Astrocyte (in vitro differentiated cells and primary cell): Measurements from ENCODE around the gene SLC35B2. TPM values are rescaled to one million over a fixed set of nuclear protein-coding genes. Genes with fewer than 3 reads are reported as not detected.

Experiments used
- DNase-seq: peaks from one replicate; pipeline ENCODE4 v3.0.0-alpha.2; 2010; ENCODE audit warnings: low read depth
- FAIRE-seq: peaks from 2 replicates; lab custom pipeline; 2011; peaks lifted over from hg19 to GRCh38; lab: Jason Lieb, UNC
- H2AFZ ChIP-seq: 2 replicates; pipeline ENCODE4 v1.6.0; 2012; ENCODE audit warnings: low read depth, low read length, inconsistent platforms
- H3K27ac ChIP-seq: 2 replicates; pipeline ENCODE4 v1.5.1; 2011; ENCODE audit warnings: low read depth, low read length, inconsistent platforms
- H3K27me3 ChIP-seq: 2 replicates; pipeline ENCODE4 v1.6.0; 2011; ENCODE audit warnings: low read length, inconsistent platforms; ENCODE audit not compliant: insufficient read depth
- H3K36me3 ChIP-seq: 2 replicates; pipeline ENCODE4 v1.5.1; 2011; ENCODE audit warnings: low read length, inconsistent platforms; ENCODE audit not compliant: insufficient read depth
- H3K4me1 ChIP-seq: 2 replicates; pipeline ENCODE4 v1.5.1; 2011; ENCODE audit warnings: low read length, inconsistent platforms; ENCODE audit not compliant: insufficient read depth
- H3K4me2 ChIP-seq: 2 replicates; pipeline ENCODE4 v1.6.0; 2012; ENCODE audit warnings: low read length, inconsistent platforms
- H3K4me3 ChIP-seq: 2 replicates; pipeline ENCODE4 v1.5.1; 2011; ENCODE audit warnings: low read depth, mild to moderate bottlenecking, low read length, inconsistent platforms; ENCODE audit not compliant: insufficient read depth
- H3K79me2 ChIP-seq: 2 replicates; pipeline ENCODE4 v1.6.0; 2012; ENCODE audit warnings: mild to moderate bottlenecking, low read length, inconsistent platforms; ENCODE audit not compliant: insufficient read depth
- H3K9ac ChIP-seq: 2 replicates; pipeline ENCODE4 v1.6.0; 2012; ENCODE audit warnings: mild to moderate bottlenecking, low read length, inconsistent platforms
- H3K9me3 ChIP-seq: 2 replicates; pipeline ENCODE4 v1.5.1; 2012; ENCODE audit warnings: low read depth, mild to moderate bottlenecking, low read length, inconsistent platforms; ENCODE audit not compliant: insufficient read depth
- H4K20me1 ChIP-seq: 2 replicates; pipeline ENCODE4 v1.6.0; 2012; ENCODE audit warnings: low read length, inconsistent platforms; ENCODE audit not compliant: insufficient read depth
- H3K27ac Mint-ChIP-seq: one replicate; pipeline ENCODE4 v1.8.0; 2021; ENCODE audit warnings: mild to moderate bottlenecking, mixed read lengths; ENCODE audit not compliant: unreplicated experiment
- H3K27me3 Mint-ChIP-seq: one replicate; pipeline ENCODE4 v1.8.0; 2021; ENCODE audit warnings: low read depth, mixed read lengths; ENCODE audit not compliant: unreplicated experiment
- H3K36me3 Mint-ChIP-seq: one replicate; pipeline ENCODE4 v1.8.0; 2021; ENCODE audit warnings: low read depth, mixed read lengths; ENCODE audit not compliant: unreplicated experiment
- H3K4me1 Mint-ChIP-seq: one replicate; pipeline ENCODE4 v1.8.0; 2021; ENCODE audit warnings: low read depth, mixed read lengths; ENCODE audit not compliant: unreplicated experiment
- H3K4me3 Mint-ChIP-seq: one replicate; pipeline ENCODE4 v1.8.0; 2021; ENCODE audit warnings: mild to moderate bottlenecking, moderate library complexity, mixed read lengths; ENCODE audit not compliant: unreplicated experiment
- H3K9me3 Mint-ChIP-seq: one replicate; pipeline ENCODE4 v1.8.0; 2021; ENCODE audit warnings: mild to moderate bottlenecking, mixed read lengths; ENCODE audit not compliant: unreplicated experiment
- EZH2 ChIP-seq: IDR thresholded peaks from 2 replicates; pipeline ENCODE4 v1.6.1; 2012; ENCODE audit warnings: mild to moderate bottlenecking, low read length, inconsistent platforms; ENCODE audit not compliant: insufficient read depth
- total RNA-seq: library from RNA; stranded (reverse); gene quantifications from 2 replicates; pipeline ENCODE4 v1.2.1, GENCODE V29; 2021
- TF ChIP-seq, protein P1 (sequence below): IDR thresholded peaks from 2 replicates; pipeline ENCODE4 v1.5.1; 2011; ENCODE audit warnings: low read depth, mild to moderate bottlenecking, inconsistent platforms, low read length, moderate library complexity; ENCODE audit not compliant: insufficient read depth

Gene SLC35B2
- total RNA-seq, 1 donor from 2014 or later = 61.8 TPM

- H3K27me3 Mint-ChIP-seq = peaks cover 57% of the 10 kb centered on the region
- peak overlapping the region; percentile 72 for H3K4me2 ChIP-seq
These were observed 13.4 kb upstream of the SLC35B2 start for GRCh38 chr6:44270526-44271405.

GRCh38 chr6:44269921-44270525, 12.7 kb upstream of the SLC35B2 start, which contains the start of gene TMEM151B:
Gene TMEM151B (plus strand): TSS chr6:44270450. CDS start chr6:44270743, 293 bp downstream.
- Mint-ChIP-seq H3K27me3 (peaks cover 57% of the 10 kb centered on the region), H3K4me3 (peak within 1 kb of the TSS; percentile 78), H3K27ac (peak within 1 kb of the TSS; percentile 18), H3K36me3 (no peaks in the 10 kb centered on the region), H3K4me1 (no peaks in the 10 kb centered on the region), H3K9me3 (no peaks in the 10 kb centered on the region)
- no peak for FAIRE-seq
- Histone ChIP-seq H3K4me1 (no peaks in the 10 kb centered on the region), H4K20me1 (peaks cover 7% of the 10 kb centered on the region), H3K36me3 (no peaks in the 10 kb centered on the region), H2AFZ (no peak within 1 kb of the TSS), H3K4me2 (peak within 1 kb of the TSS; percentile 72), H3K9ac (no peak within 1 kb of the TSS), H3K27me3 (peaks cover 40% of the 10 kb centered on the region), H3K4me3 (no peak within 1 kb of the TSS), H3K9me3 (no peaks in the 10 kb centered on the region), H3K79me2 (no peaks in the 10 kb centered on the region), H3K27ac (no peak within 1 kb of the TSS)
- no peak for DNase-seq
- peak; percentile 99 for TF ChIP-seq EZH2
- TF ChIP-seq, protein P1, sequence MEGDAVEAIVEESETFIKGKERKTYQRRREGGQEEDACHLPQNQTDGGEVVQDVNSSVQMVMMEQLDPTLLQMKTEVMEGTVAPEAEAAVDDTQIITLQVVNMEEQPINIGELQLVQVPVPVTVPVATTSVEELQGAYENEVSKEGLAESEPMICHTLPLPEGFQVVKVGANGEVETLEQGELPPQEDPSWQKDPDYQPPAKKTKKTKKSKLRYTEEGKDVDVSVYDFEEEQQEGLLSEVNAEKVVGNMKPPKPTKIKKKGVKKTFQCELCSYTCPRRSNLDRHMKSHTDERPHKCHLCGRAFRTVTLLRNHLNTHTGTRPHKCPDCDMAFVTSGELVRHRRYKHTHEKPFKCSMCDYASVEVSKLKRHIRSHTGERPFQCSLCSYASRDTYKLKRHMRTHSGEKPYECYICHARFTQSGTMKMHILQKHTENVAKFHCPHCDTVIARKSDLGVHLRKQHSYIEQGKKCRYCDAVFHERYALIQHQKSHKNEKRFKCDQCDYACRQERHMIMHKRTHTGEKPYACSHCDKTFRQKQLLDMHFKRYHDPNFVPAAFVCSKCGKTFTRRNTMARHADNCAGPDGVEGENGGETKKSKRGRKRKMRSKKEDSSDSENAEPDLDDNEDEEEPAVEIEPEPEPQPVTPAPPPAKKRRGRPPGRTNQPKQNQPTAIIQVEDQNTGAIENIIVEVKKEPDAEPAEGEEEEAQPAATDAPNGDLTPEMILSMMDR = no peak

More at GRCh38 chr6:44270526-44271405, 13.4 kb upstream of the SLC35B2 start:
- Mint-ChIP-seq H3K4me3 (peak overlapping the region; percentile 57), H3K9me3 (no peaks in the 10 kb centered on the region), H3K27ac (no peak overlapping the region), H3K36me3 (no peaks in the 10 kb centered on the region), H3K4me1 (no peaks in the 10 kb centered on the region)
- no peak for FAIRE-seq
- peak; percentile 67 for TF ChIP-seq EZH2
- TF ChIP-seq, protein P1 = no peak
- H4K20me1 ChIP-seq = peaks cover 7% of the 10 kb centered on the region
- H3K4me1 ChIP-seq = no peaks in the 10 kb centered on the region
- H3K27me3 ChIP-seq = peaks cover 40% of the 10 kb centered on the region
- no peak overlapping the region for H2AFZ ChIP-seq
- no peak overlapping the region for H3K27ac ChIP-seq
- no peak overlapping the region for H3K4me3 ChIP-seq
- H3K9me3 ChIP-seq = no peaks in the 10 kb centered on the region
- H3K36me3 ChIP-seq = no peaks in the 10 kb centered on the region
- no peaks in the 10 kb centered on the region for H3K79me2 ChIP-seq
- no peak overlapping the region for H3K9ac ChIP-seq
- no peak for DNase-seq
